ENCODE results near the gene FER1L5.

Gene FER1L5

DNA sequence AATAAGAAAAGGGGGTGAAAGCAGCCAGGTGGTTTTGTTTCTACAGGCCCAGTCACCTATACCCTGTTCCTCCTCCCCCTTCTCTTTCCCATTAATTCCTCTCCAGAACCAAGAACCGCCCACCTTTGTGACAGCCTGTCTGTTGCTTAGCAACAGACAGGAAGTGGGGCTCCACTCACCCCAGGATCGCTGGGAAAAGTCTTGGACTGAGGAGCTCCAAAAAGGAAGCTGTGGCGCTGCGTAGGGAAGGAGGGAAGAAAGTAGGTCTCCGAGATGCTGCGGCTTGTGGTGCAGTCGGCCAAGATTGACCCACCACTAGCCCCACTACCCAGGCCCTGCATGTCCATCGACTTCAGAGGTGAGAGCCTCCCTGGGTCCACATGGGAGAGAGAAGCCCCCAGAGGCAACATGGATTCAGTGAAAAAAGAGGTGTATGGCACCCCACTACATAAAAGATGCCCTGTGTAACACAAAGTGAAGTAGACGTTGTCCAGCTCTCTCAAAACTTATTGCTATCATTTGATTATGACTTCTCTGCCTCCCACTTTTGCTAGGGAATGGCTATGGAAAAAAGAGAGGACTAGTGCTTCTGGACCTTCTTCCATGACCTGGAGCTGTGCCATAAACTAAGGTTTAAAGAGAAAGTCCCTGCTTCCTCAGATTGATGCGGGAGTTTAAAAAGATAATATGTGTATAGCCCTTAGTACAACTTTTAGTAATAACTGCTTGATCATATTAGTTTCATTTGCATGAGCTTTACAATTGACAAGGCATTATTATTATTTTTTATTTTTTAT lies at the start of gene FER1L5:
Gene FER1L5 (plus strand): TSS at position 201 of the 797 bp plus-strand sequence. CDS start 73 bp downstream, at position 274.
- in situ Hi-C loops (cut with HindIII; ENCODE audit: low sequenced_read_pairs): no loop called here

DNA sequence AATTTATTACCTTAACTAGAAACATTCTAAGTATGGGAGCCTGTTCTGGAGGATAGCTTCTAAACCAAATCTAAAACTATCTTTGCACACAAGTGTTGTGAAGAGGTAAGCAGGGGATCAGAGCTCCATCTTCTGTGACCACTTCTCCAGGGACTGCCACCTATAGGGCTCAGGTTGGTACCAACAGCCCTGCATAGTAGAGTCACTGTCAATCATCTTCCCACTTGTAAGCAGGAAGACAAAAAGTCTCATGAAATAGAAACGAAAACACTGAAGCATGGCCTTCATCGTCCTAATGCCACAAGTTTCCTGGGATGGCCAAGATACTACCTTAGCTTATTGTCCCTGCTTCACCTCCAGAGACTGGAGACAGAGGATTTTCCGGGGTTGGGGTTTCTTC lies 48.3 kb upstream of the FER1L5 start:
- in situ Hi-C loops (cut with HindIII; ENCODE audit: low sequenced_read_pairs): loop anchor here (10.0 kb wide), 1 partner anchor 221 kb away; the partner anchor contains the start of gene CNNM3

- in situ Hi-C loops (cut with HindIII; ENCODE audit: low sequenced_read_pairs): loop anchor here (10.0 kb wide), 1 partner anchor 220 kb away; the partner anchor contains the start of gene CNNM3
Measured at GRCh38 chr2:96594691-96595152, 47.8 kb upstream of the FER1L5 start.

DNA sequence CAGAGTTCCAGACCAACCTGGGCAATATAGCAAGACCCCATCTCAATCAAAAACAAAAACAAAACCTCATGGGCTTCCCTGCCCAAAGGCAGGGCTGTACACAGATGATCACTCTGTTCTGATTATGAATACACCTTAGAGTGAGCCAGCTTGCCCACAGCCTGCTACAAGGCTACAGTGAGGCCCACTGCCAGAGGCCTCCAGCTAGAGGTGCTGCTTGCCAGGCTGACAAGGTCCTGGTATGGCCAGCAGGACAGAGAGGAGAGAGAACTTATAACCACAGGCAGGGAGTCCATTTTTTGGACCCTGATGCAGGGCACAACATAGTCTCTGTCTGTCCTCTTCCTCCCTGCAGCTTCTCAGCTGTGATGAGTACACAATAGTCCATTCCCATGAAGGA lies 46.0 kb upstream of the FER1L5 start:
- in situ Hi-C loops (cut with HindIII; ENCODE audit: low sequenced_read_pairs): loop anchor here (10.0 kb wide), 1 partner anchor 218 kb away; the partner anchor contains the start of gene CNNM3

DNA sequence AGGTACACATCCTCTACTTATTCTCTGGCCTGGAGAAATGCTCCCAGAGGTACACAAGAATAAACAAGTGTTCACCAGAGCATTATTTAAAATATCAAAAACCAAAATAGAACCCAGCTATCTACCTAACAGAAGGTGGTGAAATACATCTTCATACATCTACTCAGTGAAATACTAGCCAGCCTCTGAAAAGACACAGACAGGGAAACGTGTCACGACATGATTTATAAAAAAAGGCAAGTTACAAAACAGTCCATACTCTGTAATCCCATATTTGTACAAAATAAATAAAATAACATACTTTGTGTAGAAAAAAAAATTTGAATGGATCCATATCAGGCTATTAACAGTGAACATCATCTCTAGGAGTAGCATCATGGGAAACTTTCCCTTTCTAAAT lies 42.6 kb upstream of the FER1L5 start:
- in situ Hi-C loops (cut with HindIII; ENCODE audit: low sequenced_read_pairs): loop anchor here (10.0 kb wide), 1 partner anchor 215 kb away; the partner anchor contains the start of gene CNNM3

GRCh38 chr2:96601382-96602292 lies 40.9 kb upstream of the FER1L5 start:
- in situ Hi-C loops (cut with HindIII; ENCODE audit: low sequenced_read_pairs): no loop called here

- in situ Hi-C loops (cut with HindIII; ENCODE audit: low sequenced_read_pairs): no loop called here
Measured at GRCh38 chr2:96602330-96602823, 40.2 kb upstream of the FER1L5 start.

GRCh38 chr2:96604104-96604503 lies 38.5 kb upstream of the FER1L5 start:
- in situ Hi-C loops (cut with HindIII; ENCODE audit: low sequenced_read_pairs): no loop called here

- in situ Hi-C loops (cut with HindIII; ENCODE audit: low sequenced_read_pairs): no loop called here
Measured at GRCh38 chr2:96608469-96609455, 33.8 kb upstream of the FER1L5 start.

DNA sequence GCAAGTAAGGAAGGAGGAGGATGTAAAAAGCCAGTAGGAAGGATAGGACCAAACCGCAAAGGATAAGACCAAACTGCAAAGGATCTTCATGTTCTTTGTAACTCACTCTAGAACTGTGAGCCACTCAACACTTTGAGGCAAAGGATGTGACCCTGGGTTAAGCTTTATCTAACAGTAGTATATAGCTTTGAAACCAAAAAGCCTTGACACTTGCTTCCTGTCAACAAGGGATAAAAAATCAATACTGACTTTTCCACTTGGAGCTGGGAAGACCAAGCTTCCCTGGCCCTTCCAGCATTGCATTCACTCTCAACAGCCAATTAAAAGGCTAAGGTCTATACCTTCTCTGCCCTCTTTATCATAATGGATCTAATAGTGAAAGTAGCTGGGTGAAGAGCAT lies 26.4 kb upstream of the FER1L5 start:
- in situ Hi-C loops (cut with HindIII; ENCODE audit: low sequenced_read_pairs): no loop called here

DNA sequence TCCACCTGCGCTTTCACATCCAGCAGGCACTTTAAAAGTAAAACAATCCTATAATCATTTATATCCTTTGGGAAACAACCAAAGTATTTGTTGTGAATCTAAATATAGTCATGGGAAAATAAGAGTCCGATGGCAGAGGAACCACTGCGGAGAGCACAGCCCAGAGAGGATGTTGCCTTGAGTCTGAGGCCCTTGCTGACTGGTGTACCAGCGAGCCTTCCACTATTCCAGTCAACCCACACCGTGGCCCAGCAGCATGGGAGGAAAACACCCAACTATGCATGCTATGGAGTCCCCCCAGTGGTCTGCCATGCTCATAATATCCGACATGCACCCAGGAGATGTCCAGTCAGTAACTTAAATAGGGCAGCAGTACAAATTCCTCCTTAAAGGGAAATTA lies 26.0 kb upstream of the FER1L5 start:
- in situ Hi-C loops (cut with HindIII; ENCODE audit: low sequenced_read_pairs): no loop called here

GRCh38 chr2:96617012-96617411 lies 25.6 kb upstream of the FER1L5 start:
- in situ Hi-C loops (cut with HindIII; ENCODE audit: low sequenced_read_pairs): no loop called here

GRCh38 chr2:96618596-96619283 lies 23.8 kb upstream of the FER1L5 start:
- in situ Hi-C loops (cut with HindIII; ENCODE audit: low sequenced_read_pairs): no loop called here

GRCh38 chr2:96622544-96622943 lies 20.0 kb upstream of the FER1L5 start:
- in situ Hi-C loops (cut with HindIII; ENCODE audit: low sequenced_read_pairs): no loop called here

- in situ Hi-C loops (cut with HindIII; ENCODE audit: low sequenced_read_pairs): no loop called here
Measured at GRCh38 chr2:96623116-96623515, 19.4 kb upstream of the FER1L5 start.

DNA sequence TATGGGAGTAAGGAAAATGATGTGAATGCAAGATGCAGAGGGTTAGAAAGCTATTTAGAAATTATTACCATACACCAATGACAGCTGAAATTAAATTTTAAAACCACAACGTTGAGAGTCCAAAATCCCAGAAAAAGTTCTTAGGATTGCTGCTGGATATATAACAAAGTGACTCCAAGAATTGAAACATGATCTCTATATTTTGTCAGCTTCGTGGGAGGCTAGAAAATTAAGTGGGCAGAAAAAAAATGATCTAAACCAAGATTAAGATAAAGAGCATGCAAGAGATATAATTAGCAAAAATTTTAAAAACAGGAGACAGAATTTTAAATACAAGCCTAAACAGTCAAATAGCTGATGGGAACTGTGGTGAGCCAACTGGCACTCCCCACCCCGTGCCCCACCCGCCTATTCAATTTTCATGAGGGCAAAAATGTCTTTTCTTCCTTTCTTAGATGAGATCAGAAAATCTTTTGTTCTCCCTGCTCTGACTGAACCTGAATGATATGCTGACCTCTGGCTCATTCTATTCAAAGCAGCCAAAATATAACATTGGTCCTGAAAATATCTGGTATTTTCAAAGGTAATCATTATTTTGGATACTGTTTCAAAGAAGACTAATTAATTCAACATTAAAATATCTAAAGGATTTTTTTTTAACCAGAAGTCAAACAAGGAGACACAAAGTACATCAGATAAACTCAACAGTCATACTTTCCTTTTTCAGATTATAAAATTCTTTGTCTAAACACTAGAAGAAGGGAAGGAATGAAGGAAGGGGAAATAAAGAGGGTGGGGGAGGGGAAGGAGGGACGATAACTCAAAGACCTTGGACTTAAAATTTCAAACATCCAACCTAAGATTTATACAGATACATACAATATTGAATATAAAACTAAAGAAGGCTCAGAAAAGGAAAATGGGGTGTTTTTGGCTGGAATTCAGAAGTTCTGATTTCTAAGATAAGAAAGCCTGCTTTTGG lies 16.7 kb upstream of the FER1L5 start:
- in situ Hi-C loops (cut with HindIII; ENCODE audit: low sequenced_read_pairs): no loop called here

- in situ Hi-C loops (cut with HindIII; ENCODE audit: low sequenced_read_pairs): no loop called here
Measured at GRCh38 chr2:96626553-96626942, 16.0 kb upstream of the FER1L5 start.

DNA sequence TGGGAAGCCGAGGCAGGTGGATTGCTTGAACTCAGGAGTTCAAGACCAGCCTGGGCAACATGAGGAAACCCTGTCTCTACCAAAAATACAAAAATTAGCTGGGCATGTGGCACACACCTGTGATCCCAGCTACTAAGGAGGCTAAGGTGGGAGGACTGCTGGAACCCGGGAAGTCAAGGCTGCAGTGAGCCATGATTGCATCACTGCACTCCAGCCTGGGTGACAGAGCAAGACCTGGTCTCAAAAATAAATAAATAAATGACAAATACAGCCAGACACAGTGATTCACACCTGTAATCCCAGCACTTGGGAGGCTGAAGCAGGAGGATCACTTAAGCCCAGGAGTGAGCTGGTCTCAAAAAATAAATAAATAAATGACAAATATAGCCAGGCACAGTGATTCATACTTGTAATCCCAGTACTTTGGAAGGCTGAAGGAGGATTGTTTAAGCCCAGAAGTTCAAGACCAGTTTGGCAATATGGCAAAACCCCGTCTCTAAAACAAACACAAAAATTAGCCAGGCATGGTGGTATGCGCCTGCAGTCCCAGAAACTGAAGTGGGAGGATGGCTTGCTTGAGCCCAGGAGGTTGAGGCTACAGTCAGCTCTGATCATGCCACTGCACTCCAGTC lies 10.6 kb upstream of the FER1L5 start:
- in situ Hi-C loops (cut with HindIII; ENCODE audit: low sequenced_read_pairs): no loop called here

All from DLD1 (cell line).